NB4 (cell line): ENCODE measurements around the gene SYT11.
"Not testable (repeated sequence)": the region's sequence is repeated elsewhere in the genome, so short reads cannot be mapped to it uniquely, and the experiment has no call there.

Experiments
- DNase-seq: peaks from one replicate; pipeline ENCODE4 v3.0.0; 2010; ENCODE audit warnings: low read depth
- H3K4me3 ChIP-seq: one replicate; pipeline ENCODE4 v1.5.1; 2011; ENCODE audit warnings: mild to moderate bottlenecking, low read depth, low read length, moderate library complexity
- MYC ChIP-seq: IDR thresholded peaks from 2 replicates; pipeline ENCODE4 v1.6.1; 2011; ENCODE audit warnings: low read depth, low read length
- POLR2A ChIP-seq: IDR thresholded peaks from 2 replicates; pipeline ENCODE4 v1.6.1; 2011; ENCODE audit warnings: mild to moderate bottlenecking; ENCODE audit not compliant: insufficient read length; ENCODE audit errors: extremely low read depth
- TF ChIP-seq, protein P1 (sequence below): IDR thresholded peaks from one replicate; pipeline ENCODE4 v1.5.1; 2012; ENCODE audit warnings: low read depth, low read length
- TF ChIP-seq, protein P2 (sequence below): IDR thresholded peaks from 2 replicates; pipeline ENCODE4 v1.6.1; 2011; ENCODE audit warnings: low read depth, low read length

Gene SYT11

GRCh38 chr1:155888481-155888880 is 29.1 kb downstream of the SYT11 start:
- H3K4me3 ChIP-seq, result no peak overlapping the region
- TF ChIP-seq MYC (no peak), POLR2A (no peak)
- TF ChIP-seq, protein P1, sequence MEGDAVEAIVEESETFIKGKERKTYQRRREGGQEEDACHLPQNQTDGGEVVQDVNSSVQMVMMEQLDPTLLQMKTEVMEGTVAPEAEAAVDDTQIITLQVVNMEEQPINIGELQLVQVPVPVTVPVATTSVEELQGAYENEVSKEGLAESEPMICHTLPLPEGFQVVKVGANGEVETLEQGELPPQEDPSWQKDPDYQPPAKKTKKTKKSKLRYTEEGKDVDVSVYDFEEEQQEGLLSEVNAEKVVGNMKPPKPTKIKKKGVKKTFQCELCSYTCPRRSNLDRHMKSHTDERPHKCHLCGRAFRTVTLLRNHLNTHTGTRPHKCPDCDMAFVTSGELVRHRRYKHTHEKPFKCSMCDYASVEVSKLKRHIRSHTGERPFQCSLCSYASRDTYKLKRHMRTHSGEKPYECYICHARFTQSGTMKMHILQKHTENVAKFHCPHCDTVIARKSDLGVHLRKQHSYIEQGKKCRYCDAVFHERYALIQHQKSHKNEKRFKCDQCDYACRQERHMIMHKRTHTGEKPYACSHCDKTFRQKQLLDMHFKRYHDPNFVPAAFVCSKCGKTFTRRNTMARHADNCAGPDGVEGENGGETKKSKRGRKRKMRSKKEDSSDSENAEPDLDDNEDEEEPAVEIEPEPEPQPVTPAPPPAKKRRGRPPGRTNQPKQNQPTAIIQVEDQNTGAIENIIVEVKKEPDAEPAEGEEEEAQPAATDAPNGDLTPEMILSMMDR, result no peak
- TF ChIP-seq, protein P2, sequence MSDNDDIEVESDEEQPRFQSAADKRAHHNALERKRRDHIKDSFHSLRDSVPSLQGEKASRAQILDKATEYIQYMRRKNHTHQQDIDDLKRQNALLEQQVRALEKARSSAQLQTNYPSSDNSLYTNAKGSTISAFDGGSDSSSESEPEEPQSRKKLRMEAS, result no peak
- DNase-seq, result no peak

DNA sequence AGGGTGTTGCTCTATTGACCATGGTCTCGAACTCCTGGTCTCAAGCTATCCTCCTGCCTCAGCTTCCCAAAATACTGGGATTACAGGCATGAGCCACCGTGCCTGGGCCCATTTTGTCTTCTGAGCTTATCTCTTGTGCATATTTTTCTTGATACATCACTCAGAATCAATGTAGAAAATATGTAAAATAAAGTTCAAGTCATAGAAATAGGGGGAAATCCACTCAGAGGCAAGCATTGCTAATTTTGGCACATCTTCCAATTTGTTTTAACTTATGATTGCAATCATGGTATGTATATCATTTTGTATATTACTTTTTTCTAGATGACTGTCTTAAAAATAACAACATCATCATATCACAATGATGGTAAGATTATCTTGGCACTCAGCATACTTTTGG is 30.2 kb downstream of the SYT11 start:
- no peak for DNase-seq
- TF ChIP-seq, protein P1, result no peak
- TF ChIP-seq POLR2A (no peak), MYC (no peak)
- TF ChIP-seq, protein P2, result no peak
- H3K4me3 ChIP-seq, result no peak overlapping the region

GRCh38 chr1:155890251-155890650 is 30.9 kb downstream of the SYT11 start:
- H3K4me3 ChIP-seq, result no peak overlapping the region
- no peak for DNase-seq
- no peak for TF ChIP-seq POLR2A
- TF ChIP-seq, protein P2, result no peak

GRCh38 chr1:155892796-155893195 is 33.4 kb downstream of the SYT11 start:
- TF ChIP-seq, protein P2, result no peak
- no peak for TF ChIP-seq MYC
- TF ChIP-seq POLR2A, result no peak
- TF ChIP-seq, protein P1, result no peak
- no peak for DNase-seq
- no peak overlapping the region for H3K4me3 ChIP-seq

- no peak overlapping the region for H3K4me3 ChIP-seq
- no peak for TF ChIP-seq POLR2A
- TF ChIP-seq, protein P2, result peak; percentile 87
- peak; percentile 49 for DNase-seq
Measured at GRCh38 chr1:155893389-155894142, 34.2 kb downstream of the SYT11 start.

- DNase-seq, result not testable (repeated sequence)
Measured at GRCh38 chr1:155895617-155896016, 36.2 kb downstream of the SYT11 start.

GRCh38 chr1:155896476-155896875 is 37.1 kb downstream of the SYT11 start:
- not testable (repeated sequence) for DNase-seq, H3K4me3 ChIP-seq

More at GRCh38 chr1:155895617-155896016, 36.2 kb downstream of the SYT11 start:
- not testable (repeated sequence) for H3K4me3 ChIP-seq

GRCh38 chr1:155897746-155898145 is 38.4 kb downstream of the SYT11 start:
- no peak for TF ChIP-seq MYC
- TF ChIP-seq, protein P1, result no peak
- TF ChIP-seq, protein P2, result no peak
- no peak for DNase-seq
- H3K4me3 ChIP-seq, result no peak overlapping the region
